Sigmoid colon (tissue), 7 donors: ENCODE results near the gene NKX6-2. TPM values are rescaled to one million over a fixed set of nuclear protein-coding genes. Genes with fewer than 3 reads are reported as not detected.

Experiments
- DNase-seq: peaks from one replicate; pipeline ENCODE4 v3.0.0-alpha.2; 2019
- H3K27ac ChIP-seq, 4 donors: fragments of 200-600 bp; sonication (generic); one replicate each; pipeline ENCODE4 v1.5.1; 2016 to 2019; ENCODE audit warnings: mild to moderate bottlenecking in 1 of 4
- H3K27me3 ChIP-seq, 3 donors: fragments of 200-600 bp; sonication (generic); one replicate each; pipeline ENCODE4 v1.5.1; 2019; ENCODE audit warnings: mild to moderate bottlenecking in 1 of 3
- H3K36me3 ChIP-seq, 4 donors: fragments of 200-600 bp; sonication (generic); one replicate each; pipeline ENCODE4 v1.5.1; 2016 to 2019
- H3K4me1 ChIP-seq, 4 donors: fragments of 200-600 bp; sonication (generic); one replicate each; pipeline ENCODE4 v1.5.1; 2017 to 2019
- H3K4me3 ChIP-seq, 4 donors: fragments of 200-600 bp; sonication (generic); one replicate each; pipeline ENCODE4 v1.5.1; 2017 to 2019; ENCODE audit warnings: mild to moderate bottlenecking in 2 of 4, moderate library complexity in 1 of 4
- H3K9me3 ChIP-seq, 4 donors: fragments of 200-600 bp in 3 of 4; sonication (generic) in 3 of 4; one replicate each; pipeline versions ENCODE4 v1.5.1 to v1.6.1; 2013 to 2019
- CTCF ChIP-seq, 4 experiments: fragments of 450-650 bp in 3 of 4; fragments of 200-600 bp in 1 of 4; IDR thresholded peaks; one replicate each; pipeline ENCODE4 v1.5.1; 2016 to 2019; ENCODE audit warnings: antibody characterized with exemption in 4 of 4, mild to moderate bottlenecking in 3 of 4, moderate library complexity in 2 of 4
- EP300 ChIP-seq, 4 donors: sonication (generic); formaldehyde crosslinking; IDR thresholded peaks; one replicate each; pipeline ENCODE4 v1.6.1; 2017; ENCODE audit warnings: antibody characterized with exemption in 4 of 4
- POLR2A ChIP-seq, 2 donors: fragments of 450-650 bp; IDR thresholded peaks; one replicate each; pipeline ENCODE4 v1.6.1; 2016; ENCODE audit warnings: antibody characterized with exemption in 2 of 2, mild to moderate bottlenecking in 2 of 2, moderate library complexity in 2 of 2
- POLR2AphosphoS5 ChIP-seq, 4 donors: sonication (generic); formaldehyde crosslinking; IDR thresholded peaks; one replicate each; pipeline ENCODE4 v1.6.1; 2017; ENCODE audit warnings: antibody characterized with exemption in 4 of 4
- WGBS, 2 donors: extraction: QIAGEN DNeasy Blood & Tissue Kit; methylation state at CpG; one replicate each; pipeline ENCODE4 v1.1.7; 2013; 5-methylcytosine and 5-hydroxymethylcytosine counted together
- intact Hi-C: fragments of 100-400 bp; cut with DNase I; formaldehyde crosslinking; loops from one replicate; pipeline ENCODE4 v1.15.1; 2023
- polyA plus RNA-seq, 3 donors: library from polyadenylated mRNA; stranded (reverse); fragments of 200-250 nt; gene quantifications; one replicate each; pipeline ENCODE4 v1.2.3, GENCODE V29; 2013
- total RNA-seq, 4 donors: library from RNA; depleted of rRNA; stranded (reverse); fragments of >200 nt; gene quantifications; one replicate each; pipeline ENCODE4 v1.1.0, GENCODE V29; 2016
- donor health status: healthy with polysubstance abuse.
- donor health status: Bipolar disorder and iron deficiency.
- donor health status: healthy.

The NKX6-2 gene
- total and polyA plus RNA-seq, 7 donors: 0.01 to 0.60 TPM; not detected in 5

GRCh38 chr10:132735341-132735775, 50.6 kb downstream of the NKX6-2 start:
- Histone ChIP-seq H3K27ac (no peak overlapping the region), H3K27me3 (no peaks in the 10 kb centered on the region), H3K36me3 (peaks cover 0 to 38% (median 6%) of the 10 kb centered on the region in 4 donors), H3K4me1 (no peaks in the 10 kb centered on the region), H3K9me3 (no peaks in the 10 kb centered on the region), H3K4me3 (no peak overlapping the region)
- no peak for TF ChIP-seq POLR2A (IDR thresholded peaks at IDR 0.05)
- TF ChIP-seq EP300 (IDR thresholded peaks at IDR 0.05): no peak
- no peak for TF ChIP-seq POLR2AphosphoS5 (IDR thresholded peaks at IDR 0.05)
- WGBS, 2 donors: 92 to 93% methylated on average over 19 of the region's 19 CpGs
- DNase-seq: no peak
- intact Hi-C loops: no loop called here

- 95 to 96% methylated on average over 19 of the region's 19 CpGs for WGBS, 2 donors
- Histone ChIP-seq H3K4me3 (no peak overlapping the region), H3K27ac (no peak overlapping the region), H3K27me3 (no peaks in the 10 kb centered on the region), H3K36me3 (peaks cover 0 to 36% (median 6%) of the 10 kb centered on the region in 4 donors), H3K9me3 (no peaks in the 10 kb centered on the region), H3K4me1 (no peaks in the 10 kb centered on the region)
- intact Hi-C loops: no loop called here
- TF ChIP-seq POLR2AphosphoS5 (IDR thresholded peaks at IDR 0.05): no peak
- TF ChIP-seq EP300 (IDR thresholded peaks at IDR 0.05): no peak
- TF ChIP-seq POLR2A (IDR thresholded peaks at IDR 0.05): no peak
- no peak for TF ChIP-seq CTCF (IDR thresholded peaks at IDR 0.05)
- no peak for DNase-seq
Measured at GRCh38 chr10:132733926-132734325, 52.0 kb downstream of the NKX6-2 start.

Other genes with a start within 250 kb of the NKX6-2 start
- 100 to 1,000 TPM; 100 to 132 (median 112) TPM for gene INPP5A, start 248.4 kb downstream of the NKX6-2 start, total RNA-seq
- 10 to 100 TPM; 17.6 to 21.0 (median 20.3) TPM for gene INPP5A, start 248.4 kb downstream of the NKX6-2 start, polyA plus RNA-seq
- gene CFAP46, start 156.4 kb upstream of the NKX6-2 start, total RNA-seq: 1 to 10 TPM in 1 of 4 donors, under 1 TPM in 2, not detected in 1; 0.36 to 1.7 (median 0.41) TPM
- under 1 TPM in 1 of 3 donors, not detected in 2; 0.10 TPM for gene CFAP46, start 156.4 kb upstream of the NKX6-2 start, polyA plus RNA-seq